Measurements from ENCODE around the gene ZNF526.

- TF ChIP-seq EZH2 (IDR thresholded peaks at IDR 0.05) (no peak), CTCF (IDR thresholded peaks at IDR 0.05) (no peak)
Measured at GRCh38 chr19:42242512-42243409, 22.6 kb downstream of the ZNF526 start, which contains the start of gene GSK3A.

Data from neural progenitor cell (in vitro differentiated cells).